Esophagus muscularis mucosa (tissue), 3 donors: ENCODE results near the gene EPHB1.

Experiments used
- CTCF ChIP-seq, 3 experiments: fragments of 200-600 bp in 2 of 3; fragments of 450-650 bp in 1 of 3; sonication (generic) in 2 of 3; IDR thresholded peaks; one replicate each; pipeline ENCODE4 v1.5.1; 2017 to 2019; ENCODE audit warnings: antibody characterized with exemption in 3 of 3, mild to moderate bottlenecking in 2 of 3, moderate library complexity in 1 of 3
- EP300 ChIP-seq: sonication (generic); formaldehyde crosslinking; IDR thresholded peaks from one replicate; pipeline ENCODE4 v1.6.1; 2017; ENCODE audit warnings: antibody characterized with exemption

- TF ChIP-seq CTCF (IDR thresholded peaks at IDR 0.05) (no peak), EP300 (no peak)
These were observed 160.8 kb downstream of the EPHB1 start for GRCh38 chr3:134955874-134956273.
